T-helper 1 cell treated with Interleukin-12 subunit alpha and Interleukin-12 subunit beta and Interleukin-4 antibody, amounts not matched to agents 30 ng/mL and 1 ng/mL, for 36 hours (primary cell): ENCODE results near the gene SLAMF9. TPM values are rescaled to one million over a fixed set of nuclear protein-coding genes. Genes with fewer than 3 reads are reported as not detected.

ENCODE experiments used
- intact Hi-C: fragments of 100-400 bp; cut with micrococcal nuclease; formaldehyde crosslinking; loops from one replicate; pipeline ENCODE4 v1.15.1; 2024
- total RNA-seq: library from RNA; stranded (reverse); gene quantifications from 2 replicates; pipeline ENCODE4 v1.2.3, GENCODE V29; 2022

Gene SLAMF9
- total RNA-seq, 1 donor from 2014 or later, result not detected

DNA sequence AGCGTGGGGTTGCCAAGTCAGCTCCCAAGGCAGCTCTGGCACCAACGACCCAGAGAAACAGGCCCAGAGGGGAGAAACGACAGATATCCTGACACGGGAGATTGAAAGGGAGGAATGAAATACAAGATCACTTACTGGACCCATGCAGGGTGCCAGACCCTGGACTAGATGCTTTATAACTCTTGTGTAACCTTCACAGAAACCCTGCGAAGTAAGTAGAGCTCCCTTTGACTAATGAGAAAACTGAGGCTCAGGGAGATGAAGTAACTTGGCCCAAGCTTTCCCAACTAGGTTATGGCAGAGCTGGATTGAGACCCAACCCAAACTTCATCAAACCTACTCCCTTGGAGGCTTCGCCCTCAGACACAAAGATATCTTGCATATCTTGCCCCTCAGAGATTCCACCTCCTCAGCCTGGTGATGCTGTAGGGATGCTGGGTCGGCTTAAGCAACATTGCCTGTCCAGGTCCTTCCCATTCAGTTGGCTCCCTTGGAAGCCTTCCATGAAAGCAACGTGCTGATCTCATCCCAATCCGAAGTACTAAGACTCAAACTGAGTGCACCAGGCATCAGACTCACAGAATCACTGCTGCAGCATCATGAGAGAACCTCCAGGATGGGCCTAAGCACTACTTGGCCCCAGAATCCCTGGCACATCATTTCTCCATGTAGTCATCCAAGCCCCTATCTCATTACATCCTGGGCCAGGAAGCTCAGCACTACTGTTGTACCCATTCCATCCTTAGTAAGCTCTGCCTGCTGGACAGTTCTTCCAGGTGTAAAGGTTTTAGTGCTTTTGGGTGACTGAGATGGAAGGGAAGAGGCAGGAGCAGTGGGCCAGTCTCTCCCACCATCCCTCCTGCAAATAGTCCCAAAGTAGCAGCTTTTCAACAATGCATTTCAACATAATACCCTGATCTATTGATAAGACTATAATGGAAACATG lies 7.5 kb downstream of the SLAMF9 start:
- intact Hi-C loops, result no loop called here

DNA sequence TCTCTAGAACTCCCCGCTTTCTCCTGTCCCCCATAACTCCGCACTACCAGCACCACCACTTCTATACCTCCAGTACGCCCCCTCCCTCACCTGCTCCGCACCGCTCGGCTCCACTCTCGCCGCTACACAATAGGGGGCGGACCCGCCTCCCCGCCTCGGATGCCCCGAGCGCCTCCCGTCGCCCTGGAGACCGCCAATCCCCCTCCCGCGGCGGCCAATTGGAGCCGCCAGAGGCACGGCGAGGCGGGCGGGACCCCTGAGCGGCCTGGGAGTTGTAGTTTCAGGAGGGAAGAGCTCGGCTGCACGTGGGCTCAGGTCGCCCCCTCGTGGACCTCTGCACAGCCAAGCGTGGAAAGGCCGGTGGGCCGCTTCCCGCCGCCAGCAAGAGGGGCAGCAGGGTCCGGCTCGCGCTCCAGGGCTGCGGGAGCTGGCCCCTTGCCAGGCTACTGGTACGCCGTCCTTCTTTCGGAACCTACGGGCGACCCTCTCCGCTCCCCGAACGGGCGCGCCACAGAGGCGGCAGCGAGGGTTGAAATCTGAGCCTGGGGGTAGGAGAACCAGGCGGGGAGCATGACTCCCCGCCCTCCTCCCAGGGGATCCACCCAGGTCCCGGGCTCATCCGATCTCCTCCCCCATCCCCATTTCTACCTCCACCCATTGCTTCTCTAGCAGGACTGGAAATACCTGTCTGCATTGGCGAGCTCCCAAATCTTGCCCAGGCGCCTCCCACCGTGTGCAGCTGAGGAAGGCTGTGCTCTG lies 8.4 kb downstream of the SLAMF9 start, which contains the start of gene IGSF9:
Gene IGSF9, minus strand, starts transcription at position 131 of the 759 bp plus-strand sequence. CDS start 2,159 bp downstream, outside the sequence.
- intact Hi-C loops, result loop anchor here (2.0 kb wide), 1 partner anchor 53 kb away; no protein-coding TSS in a partner anchor

DNA sequence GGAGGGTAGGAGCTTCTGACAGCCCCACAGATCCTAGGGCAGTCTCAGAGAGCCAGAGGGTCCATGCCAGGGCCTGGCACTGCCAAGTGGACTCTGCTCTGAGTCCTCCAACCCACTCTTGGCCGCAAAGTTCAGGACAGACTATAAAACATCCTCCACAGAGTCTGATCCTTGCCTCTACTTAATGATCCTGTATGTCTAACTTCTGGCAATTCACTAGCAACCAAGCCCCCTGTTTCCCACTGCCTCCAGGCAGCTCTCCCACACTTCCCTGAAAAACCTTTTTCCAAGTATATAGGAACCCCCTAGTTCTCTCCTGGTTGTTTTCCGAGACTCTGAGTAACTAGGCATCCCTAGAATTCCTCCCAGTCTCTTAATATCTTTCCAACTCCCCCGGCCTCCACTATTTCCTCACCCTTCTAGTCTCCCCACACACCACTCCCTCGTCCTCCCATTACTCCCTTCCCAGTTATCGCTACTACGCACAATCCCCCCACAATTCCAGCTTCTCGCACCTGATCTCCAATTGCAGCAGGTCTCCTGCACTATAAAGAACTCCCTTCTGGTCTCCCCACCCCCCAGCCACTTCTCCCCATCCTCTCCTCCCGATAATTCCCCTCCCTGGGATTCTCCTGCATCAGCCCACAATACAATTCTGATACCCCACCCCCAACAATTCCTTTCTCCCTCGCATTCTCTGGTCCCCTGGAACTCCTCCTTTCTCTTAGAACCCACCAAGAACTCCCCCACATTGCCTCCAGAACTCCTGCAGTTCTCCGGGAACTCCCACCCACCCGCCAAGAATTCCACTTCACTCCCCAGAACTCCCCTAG lies 9.2 kb downstream of the SLAMF9 start:
- intact Hi-C loops, result loop anchor here (2.0 kb wide), 1 partner anchor 52 kb away; no protein-coding TSS in a partner anchor

DNA sequence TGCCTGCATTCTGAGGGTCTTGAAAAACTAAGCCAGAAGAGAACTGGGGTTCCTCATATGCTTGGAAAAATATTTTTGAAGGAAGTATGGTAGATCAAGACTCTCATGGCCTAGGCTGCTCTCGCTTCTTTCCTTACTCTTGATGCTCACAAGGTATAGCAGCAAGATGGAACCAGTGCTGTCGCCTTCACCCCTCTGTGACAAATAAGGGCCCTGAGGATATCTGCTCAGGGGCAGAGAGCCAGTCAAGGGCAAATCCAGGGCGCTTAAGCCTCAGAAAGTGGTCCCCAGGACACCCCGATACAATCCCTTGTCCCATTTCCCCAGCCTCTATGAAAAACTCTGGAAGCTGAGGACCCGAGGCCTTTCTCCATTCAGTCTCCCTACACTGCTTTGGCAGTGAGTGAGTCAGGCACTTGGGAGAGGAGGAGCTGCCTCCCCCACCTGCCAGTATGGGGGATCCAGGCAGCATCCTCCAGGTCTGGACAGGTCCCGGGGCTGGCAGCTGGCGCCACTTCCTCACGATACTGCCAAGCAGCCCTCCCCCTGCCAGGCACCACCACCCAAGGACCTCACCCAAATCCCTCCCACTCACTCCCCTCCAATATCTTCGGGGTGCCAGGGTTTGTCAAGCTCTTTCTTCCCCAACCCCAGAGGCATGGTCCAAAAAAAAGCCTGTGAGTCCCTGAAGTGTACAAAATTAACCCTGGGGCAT lies 10.0 kb downstream of the SLAMF9 start:
- intact Hi-C loops, result loop anchor here (2.0 kb wide), 1 partner anchor 51 kb away; no protein-coding TSS in a partner anchor

DNA sequence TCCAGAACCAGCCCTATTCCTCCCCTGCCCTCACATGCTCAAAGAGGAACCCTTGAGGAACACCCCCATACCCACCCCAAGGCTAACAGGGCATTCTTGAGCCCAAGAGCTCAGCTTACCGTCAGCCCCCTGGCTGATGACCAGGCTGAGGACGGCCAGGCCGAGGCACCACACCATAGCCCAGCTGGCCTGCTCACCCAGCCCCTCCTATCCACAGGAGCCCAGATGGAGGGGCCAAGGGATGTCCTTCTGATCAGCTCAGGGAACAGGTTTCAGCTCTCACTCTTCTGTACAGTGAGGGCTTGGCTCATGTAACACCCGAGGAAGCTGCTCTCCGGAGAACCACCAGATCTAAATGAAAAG lies 10.8 kb downstream of the SLAMF9 start:
- intact Hi-C loops, result no loop called here

DNA sequence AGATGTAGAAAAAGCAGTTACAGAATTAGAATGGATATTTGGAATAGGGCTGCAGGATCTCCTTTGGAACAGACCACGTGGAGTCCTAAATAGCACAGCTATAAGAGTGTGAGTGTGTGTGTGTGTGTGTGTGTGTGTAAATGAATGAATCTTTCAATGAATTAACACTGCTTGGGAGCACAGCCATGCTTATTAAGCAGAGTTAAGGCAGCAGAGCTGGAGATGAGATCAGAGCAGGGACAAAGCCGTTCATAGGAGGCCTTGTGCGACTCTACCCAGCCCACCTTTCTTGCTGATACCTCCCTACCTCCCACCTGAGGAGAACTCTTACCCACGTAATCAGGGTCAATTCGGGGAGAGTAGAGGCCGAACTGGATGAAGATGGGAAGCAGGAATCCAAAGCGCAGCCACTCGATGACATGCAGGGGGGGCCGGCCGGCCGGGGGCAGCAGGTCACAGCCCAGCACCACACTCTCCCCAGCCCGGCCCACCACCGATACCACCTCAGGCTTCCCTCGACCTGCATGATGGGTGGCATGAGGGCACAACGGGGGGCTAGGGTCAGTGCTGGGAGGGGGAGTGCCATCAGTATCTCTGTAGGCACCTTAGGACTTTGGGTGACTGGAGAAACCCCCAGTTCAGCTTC lies 11.3 kb downstream of the SLAMF9 start:
- intact Hi-C loops, result no loop called here

DNA sequence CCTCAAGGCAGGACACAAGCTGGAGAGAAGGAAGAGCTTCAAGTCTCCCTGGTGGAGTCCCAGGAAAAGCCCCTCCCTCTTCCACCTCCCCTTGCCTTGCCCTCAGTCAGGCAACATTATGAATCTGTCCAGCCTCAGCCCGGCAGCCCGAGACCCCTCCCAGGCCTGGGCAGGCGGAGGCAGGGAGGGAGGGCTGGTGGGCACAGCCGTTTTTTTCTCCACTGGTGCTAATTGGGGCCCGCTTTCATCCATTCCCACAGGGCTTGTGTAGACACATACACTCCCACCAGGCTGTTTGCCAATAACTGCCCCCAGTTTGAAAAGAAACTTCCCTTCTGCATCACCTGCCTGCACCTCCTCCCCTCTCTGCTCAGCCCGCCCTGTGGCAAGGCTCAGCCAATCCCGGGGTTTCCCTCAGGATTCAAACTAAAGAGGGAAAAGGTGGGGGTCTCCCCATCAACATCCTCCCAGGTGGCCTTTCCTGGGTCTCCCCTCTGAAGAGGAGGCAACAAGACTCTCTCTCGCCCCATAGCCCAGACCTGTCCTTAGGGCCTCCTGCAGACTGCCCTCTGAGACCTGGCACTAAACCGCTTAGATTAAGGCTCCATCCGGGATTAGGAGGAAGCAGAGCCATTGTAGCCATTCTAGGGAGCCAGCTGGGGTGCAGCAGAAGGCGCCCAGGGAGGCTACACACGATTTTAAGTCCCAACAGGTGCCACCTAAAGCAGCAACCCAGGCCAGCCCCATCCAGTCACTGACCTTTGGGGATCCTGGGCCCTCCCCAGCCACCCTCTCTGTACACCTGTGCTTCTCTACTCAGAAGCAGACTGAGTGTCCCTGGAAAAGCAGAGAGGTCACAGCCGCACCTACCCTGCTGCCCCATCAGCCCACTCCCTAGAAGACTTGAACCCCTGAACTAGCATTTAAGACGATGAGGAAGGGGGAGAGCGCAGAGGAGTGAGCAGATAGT lies 12.2 kb downstream of the SLAMF9 start:
- intact Hi-C loops, result no loop called here

DNA sequence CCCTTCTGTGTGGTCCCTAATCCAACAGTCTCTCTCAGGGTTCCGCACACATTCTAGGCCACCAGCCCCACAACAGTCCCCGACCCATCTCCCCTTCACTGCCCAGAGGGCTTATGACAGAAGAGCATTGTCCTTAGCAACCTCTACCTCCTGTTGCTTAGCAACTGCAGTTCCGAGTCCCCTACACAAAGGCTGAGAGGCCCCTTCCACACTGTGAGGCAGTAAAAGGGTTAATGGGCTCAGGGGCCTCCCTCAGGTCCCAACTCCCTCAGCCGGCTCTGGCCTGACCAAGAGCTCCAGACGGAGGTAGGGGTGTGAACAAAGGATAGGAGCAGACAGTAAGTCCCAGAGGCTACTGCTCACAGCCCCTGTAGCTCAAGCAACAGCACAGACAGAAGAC lies 12.9 kb downstream of the SLAMF9 start:
- intact Hi-C loops, result no loop called here

DNA sequence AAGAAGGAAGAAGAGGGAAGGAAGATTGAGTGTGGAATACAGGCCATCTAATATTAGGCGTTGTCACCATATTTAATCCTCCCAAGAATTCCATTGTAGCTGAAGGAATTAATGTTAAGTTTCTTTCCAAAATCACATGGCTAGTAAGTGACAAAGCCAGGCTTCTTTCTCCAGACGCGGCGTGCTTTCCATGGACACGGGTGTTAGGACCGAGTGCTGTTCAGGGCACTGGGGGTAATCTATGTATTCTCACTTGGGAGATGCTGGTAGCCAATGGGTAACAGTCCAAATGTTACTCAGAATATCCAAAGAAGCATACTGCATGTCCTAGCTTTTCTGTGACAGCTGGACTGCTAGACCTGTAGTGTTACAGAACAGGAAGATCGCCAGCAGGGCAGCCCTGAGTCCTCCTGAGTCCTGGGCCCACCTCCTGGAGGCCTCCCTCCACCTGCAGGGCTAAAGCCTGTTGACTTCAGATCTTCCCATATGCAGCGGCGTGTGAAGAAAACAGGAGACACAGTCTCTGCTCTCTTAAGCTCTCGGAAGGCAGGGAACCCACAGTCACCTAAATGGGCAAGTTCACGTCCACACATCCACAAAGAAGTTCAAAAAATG lies 13.9 kb downstream of the SLAMF9 start:
- intact Hi-C loops, result no loop called here

DNA sequence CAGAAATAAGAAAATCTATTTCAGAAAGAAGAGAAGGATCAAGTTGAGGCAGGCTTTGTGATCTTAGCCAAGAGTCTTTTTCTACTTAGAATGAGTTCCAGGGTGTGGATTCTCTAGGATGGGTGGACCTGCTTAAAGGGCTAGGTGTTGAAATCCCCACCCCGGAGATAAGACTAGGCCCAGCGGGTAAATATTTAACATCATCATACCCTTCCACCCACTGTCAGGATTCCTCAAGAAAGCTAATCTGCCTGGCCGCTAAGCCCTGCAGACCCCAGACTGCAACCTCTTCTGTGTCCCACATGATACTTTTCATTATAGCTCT lies 14.4 kb downstream of the SLAMF9 start:
- intact Hi-C loops, result no loop called here

DNA sequence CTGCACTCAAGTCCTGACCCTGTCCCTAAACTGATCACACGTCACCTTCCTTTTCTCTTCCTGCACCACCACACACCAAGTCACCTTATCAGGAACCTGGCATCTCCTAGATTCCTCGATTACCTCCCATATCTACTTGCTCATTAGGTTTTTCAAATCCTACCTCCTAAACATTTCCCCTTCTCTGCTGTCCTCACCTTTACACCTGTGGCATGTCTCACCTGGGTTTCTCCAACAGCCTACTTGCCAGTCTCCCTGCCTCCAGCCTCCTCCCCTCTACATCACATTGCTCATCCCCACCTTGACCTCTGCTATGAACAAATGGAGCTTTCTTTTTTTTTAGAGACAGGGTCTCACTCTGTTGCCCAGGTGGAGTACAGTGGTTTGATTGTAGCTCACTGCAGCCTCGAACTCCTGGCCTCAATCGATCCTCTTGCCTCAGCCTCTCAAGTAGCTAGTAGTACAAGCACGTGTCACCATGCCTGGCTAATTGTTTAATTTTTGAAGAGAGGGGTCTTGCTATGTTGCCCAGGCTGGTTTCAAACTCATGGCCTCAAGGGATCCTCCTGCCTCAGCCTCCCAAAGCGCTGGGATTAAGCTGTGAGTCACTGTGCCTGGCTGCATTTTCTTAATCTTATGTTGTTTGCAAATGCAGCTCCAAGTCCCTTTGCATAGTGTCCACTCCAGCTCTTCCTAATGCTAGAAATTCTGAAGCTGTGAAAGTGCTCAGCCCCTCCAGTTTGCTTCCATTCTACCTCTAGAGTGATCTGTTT lies 14.9 kb downstream of the SLAMF9 start:
- intact Hi-C loops, result no loop called here

DNA sequence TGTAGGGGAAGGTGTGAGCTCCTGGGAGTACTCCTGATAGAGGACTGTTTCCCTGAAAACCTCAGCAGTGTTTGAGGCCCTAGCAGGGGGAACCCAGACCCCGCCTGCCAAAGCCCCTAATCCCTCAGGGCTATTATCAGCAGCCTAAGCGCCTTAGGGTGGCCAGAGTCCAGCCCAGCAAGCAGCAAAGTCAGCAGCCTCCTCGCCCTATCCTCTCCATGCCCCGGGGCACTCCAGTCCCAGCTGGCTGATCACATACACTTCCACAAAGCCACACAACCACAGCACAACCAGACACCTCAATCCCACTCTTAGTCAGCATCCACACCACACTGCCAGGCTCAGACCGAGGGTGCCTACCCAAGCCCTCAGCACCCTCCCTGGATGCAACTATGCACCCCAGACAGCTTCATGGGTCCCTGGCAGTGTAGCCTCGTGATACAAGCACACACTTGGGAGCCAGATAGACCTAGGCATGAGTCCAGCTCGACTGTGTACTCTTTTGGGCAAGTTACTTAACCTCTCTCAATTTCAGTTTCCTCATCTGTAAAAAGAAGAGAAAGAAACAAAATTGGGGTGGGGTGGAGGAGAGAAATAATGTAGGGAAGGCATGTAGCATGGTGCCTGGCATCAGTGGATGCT lies 15.7 kb downstream of the SLAMF9 start:
- intact Hi-C loops, result no loop called here

DNA sequence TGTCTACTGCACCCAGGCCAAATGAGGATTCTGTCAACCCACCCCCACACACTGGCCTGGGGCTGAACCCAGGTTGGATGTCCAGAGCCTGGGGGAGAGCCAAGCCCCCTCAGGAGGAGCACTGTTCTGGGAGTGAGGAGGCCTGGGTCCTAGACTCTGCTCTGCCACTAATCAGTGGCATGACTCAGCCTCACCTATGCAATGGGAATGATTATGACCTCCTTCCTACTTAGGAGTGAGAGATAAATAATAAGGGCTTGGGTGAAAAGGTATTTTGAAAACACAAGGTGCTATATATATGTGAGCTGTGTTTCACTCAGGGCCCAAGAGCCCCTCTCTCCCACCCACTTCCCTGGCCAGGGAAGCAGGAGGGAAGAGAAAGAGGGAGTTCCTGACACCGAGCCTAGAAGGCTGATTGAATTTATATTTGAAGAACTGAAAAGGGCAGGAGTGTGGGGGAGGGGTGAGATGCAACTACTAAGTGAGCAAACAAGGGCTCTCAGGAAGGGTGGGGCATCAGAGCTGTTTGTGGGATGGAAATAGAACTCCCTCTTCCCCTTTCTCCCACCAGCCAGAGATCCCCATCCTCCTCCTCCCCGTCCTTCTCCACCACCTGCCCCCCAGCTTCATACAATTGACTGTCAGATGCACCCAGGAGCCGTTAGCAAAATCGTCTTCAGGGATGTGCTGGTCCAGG lies 16.8 kb downstream of the SLAMF9 start:
- intact Hi-C loops, result loop anchor here (2.0 kb wide), 1 partner anchor 148 kb away; no protein-coding TSS in a partner anchor

DNA sequence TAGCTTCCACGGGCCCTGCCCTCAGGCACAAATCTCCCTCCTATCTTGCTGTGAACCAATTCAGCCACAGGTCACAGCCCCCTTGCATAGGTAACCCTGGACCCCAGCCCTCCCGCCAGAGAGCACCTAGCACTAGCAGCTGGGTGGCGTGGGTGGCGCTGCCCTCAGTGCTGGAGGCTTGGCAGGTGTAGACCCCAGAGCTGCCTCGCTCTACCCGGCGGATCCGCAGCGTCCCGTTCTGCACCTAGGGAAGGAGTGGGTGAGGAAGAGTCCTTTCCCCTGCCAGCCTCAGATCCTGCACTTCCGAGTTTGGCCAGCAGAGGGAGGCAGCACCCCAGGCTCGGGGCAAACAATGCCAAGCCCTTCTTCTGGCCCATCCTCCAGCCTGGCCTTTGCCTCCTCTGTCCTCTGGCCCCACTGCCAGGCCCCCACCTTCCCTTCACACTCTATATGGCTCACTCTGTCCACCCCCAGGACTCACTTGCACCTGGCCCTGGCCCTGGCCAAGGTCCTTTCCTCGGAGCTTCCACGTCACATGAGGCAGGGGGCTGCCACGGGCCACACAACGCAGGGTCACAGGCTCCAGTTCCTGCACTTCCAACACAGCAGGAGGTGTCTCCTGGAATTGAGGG lies 17.6 kb downstream of the SLAMF9 start:
- intact Hi-C loops, result loop anchor here (1.0 to 2.0 kb wide), 4 partner anchors 11 to 148 kb away; partner anchors contain the start of gene TAGLN2

DNA sequence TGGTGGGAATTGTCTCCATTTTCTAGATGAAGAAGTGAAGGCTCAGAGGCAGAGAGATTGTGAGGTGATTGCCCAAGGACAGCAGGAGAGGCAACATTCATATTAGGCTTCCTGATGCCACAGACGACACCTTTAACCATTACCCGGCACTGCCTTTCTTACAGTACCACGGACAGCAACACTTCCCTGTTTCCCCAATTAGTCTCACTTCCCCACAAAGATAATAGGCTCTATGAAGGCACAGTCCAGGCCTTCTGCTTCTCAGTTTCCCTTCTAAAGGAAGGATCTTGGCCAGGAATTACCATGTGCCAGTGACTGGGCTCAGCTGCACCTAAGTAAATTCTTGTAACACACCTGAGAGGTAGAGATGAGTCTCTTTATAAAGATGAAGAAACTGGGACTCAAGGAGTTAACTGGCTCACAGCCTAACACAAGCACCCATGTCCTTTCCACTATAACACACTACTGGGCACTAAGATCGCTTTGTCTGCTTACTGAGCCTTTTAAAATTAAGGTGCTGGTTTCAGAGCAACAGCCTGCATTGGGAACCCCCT lies 18.2 kb downstream of the SLAMF9 start:
- intact Hi-C loops, result loop anchor here (1.0 to 2.0 kb wide), 4 partner anchors 10 to 149 kb away; partner anchors contain the start of gene TAGLN2

DNA sequence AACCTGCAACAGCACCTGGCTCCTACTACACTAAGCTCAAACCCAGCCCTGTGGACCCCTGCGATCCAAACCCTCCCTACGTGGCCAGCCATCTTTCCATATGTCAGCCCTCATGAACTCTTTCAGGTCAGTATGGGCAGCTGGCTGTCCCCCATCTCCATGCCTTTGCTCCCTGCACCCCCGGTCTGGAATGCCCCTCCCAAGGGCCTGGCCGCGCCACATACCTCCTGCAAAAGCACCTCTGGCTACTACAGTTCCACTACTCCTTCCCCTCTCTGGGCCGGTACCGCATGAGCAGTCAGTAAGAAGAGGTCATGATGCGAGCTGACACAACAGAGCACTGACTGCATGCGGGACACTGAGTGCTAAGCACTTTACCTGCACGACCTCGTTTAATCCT lies 18.7 kb downstream of the SLAMF9 start:
- intact Hi-C loops, result no loop called here
